ENCODE data around the gene ADGRB2.
A peak's percentile ranks its signal among the peaks of the same experiment; 100 is the strongest.

ADGRB2 gene

DNA sequence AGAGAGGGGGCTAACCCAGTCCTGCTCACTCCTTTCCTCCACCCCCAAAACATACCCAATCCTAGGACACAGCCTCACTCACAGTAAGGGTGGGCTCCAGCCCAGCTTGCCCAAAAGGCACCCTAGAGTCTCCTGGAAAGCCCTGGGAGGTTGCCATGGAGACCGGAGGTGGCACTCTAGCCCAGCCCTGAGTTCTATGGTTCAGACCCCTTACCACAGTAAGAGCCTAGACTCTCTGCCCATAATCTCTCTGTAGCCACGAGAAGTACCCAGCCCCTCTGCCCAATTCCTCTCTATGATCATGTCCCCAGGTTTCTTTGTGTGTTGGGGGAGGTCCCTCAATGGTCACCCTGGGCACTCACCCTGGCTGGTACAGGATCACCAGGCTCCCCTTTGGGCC is 74.8 kb downstream of the ADGRB2 start:
- peaks cover 29 to 30% of the 10 kb centered on the region in 2 donors for H3K27me3 Mint-ChIP-seq
- DNase-seq: no peak
- H3K27ac Mint-ChIP-seq: no peak overlapping the region
- no peak overlapping the region for H3K4me3 Mint-ChIP-seq
- no peak for ATAC-seq (replicated peaks)
- no peaks in the 10 kb centered on the region for H3K36me3 Mint-ChIP-seq
- no peaks in the 10 kb centered on the region for H3K9me3 Mint-ChIP-seq
- peaks cover 0 to 5% of the 10 kb centered on the region in 2 donors for H3K4me1 Mint-ChIP-seq

DNA sequence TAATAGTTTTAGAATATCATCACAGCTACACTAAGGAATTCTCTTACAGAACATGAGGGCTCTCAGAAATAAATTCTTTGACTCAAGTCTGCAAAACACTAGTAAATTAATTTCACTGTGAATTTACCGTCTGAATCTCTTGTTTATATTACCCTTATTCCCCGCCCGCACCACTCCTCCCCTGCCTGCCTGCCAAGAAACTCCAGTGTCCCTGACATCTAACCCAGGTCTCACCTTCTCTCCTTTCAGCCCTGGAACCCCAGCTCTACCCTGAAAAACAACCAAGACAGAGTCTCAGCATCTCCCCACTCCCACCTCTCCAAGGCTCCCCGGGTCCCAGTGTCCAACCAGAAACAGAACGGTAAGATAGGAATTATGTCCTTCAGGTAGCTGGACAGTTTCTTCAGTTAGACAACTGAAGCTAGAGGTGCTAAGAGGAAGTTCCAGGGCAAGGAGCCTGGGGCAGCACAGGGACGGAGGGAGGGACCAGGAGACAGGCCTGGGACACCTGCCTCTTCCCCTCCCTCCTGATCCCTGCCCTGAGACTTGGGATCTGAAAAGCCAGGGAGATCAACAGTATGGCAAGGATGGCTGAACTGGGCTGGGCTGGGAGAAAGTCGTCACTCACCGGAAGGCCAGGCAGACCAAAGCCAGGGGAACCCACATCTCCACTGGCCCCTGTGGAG is 75.8 kb downstream of the ADGRB2 start:
- peaks cover 36 to 37% of the 10 kb centered on the region in 2 donors for H3K27me3 Mint-ChIP-seq
- no peaks in the 10 kb centered on the region for H3K36me3 Mint-ChIP-seq
- no peak overlapping the region for H3K4me3 Mint-ChIP-seq
- ATAC-seq (replicated peaks) (no peak), DNase-seq (no peak)
- H3K9me3 Mint-ChIP-seq: no peaks in the 10 kb centered on the region
- no peak overlapping the region for H3K27ac Mint-ChIP-seq
- H3K4me1 Mint-ChIP-seq: peaks cover 0 to 5% of the 10 kb centered on the region in 2 donors

DNA sequence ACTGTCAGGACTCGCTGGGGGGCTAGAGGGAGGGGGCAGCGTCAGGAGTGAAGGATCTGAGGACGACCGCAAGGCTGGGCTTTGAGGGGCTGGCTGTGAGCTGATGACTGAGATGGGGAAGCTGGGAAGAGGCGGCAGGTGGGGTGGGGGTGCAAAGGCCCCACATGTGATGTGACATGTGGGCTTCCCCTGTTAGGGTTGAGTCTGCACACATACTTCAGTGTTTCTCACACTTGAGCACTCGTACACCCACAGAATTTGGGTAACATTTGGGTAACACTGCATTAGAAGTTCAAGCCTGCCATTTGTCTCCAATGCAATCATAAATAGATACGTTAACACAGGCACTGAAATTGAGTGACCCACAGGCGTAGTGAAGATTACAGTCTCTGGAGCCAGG is 76.5 kb downstream of the ADGRB2 start:
- Mint-ChIP-seq H3K36me3 (no peaks in the 10 kb centered on the region), H3K27ac (no peak overlapping the region), H3K27me3 (peaks cover 37 to 38% of the 10 kb centered on the region in 2 donors), H3K4me1 (peaks cover 0 to 5% of the 10 kb centered on the region in 2 donors), H3K9me3 (no peaks in the 10 kb centered on the region), H3K4me3 (no peak overlapping the region)
- ATAC-seq (replicated peaks) (peak; percentile 21 to 25), DNase-seq (no peak)

DNA sequence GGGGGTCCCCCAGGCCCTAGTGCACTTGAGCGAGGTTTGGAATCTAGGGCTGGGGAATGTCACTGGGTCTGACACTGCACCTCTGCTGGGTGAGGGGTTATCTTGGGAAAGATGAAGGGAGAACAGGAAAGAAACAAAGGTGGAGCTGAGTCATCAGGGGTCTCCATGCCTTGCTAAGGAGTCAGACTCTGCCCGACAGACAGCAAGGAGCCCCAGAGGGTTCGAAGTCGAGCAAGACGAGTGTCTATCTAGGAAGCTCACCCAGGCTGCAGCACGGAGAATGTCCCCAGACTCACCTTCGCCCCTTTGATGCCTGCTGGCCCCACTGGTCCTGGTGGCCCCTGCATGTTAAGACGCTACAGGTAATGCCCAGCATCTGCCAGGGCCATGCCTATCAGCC is 78.3 kb downstream of the ADGRB2 start:
- DNase-seq: no peak
- Mint-ChIP-seq H3K36me3 (no peaks in the 10 kb centered on the region), H3K4me1 (peaks cover 0 to 5% of the 10 kb centered on the region in 2 donors), H3K27me3 (peaks cover 40 to 46% of the 10 kb centered on the region in 2 donors), H3K4me3 (no peak overlapping the region), H3K9me3 (no peaks in the 10 kb centered on the region), H3K27ac (no peak overlapping the region)
- ATAC-seq (replicated peaks): no peak

DNA sequence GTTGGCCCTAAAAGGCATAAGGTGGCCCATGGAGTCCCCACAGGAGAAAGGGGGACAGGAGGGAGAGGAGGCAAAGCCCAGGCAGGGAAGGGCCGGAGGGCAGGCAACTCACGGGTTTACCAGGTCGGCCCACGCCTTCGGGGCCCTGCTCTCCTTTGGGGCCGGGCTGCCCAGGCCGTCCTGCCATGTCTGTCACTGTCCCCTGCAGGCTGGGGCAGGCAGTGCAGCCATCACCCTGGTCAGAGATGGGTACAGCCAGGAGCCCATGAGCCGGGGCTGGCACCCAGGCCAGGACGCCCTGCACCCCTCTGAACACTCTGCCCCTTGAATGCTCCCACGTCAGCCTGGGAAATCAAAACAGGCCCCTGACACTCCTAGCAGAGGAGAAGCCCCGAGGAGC is 80.1 kb downstream of the ADGRB2 start:
- H3K27ac Mint-ChIP-seq: no peak overlapping the region
- H3K36me3 Mint-ChIP-seq: no peaks in the 10 kb centered on the region
- no peak overlapping the region for H3K4me3 Mint-ChIP-seq
- H3K4me1 Mint-ChIP-seq: peaks cover 0 to 5% of the 10 kb centered on the region in 2 donors
- peaks cover 46 to 57% of the 10 kb centered on the region in 2 donors for H3K27me3 Mint-ChIP-seq
- DNase-seq (no peak), ATAC-seq (replicated peaks) (peak; percentile 48 to 69)
- no peaks in the 10 kb centered on the region for H3K9me3 Mint-ChIP-seq

DNA sequence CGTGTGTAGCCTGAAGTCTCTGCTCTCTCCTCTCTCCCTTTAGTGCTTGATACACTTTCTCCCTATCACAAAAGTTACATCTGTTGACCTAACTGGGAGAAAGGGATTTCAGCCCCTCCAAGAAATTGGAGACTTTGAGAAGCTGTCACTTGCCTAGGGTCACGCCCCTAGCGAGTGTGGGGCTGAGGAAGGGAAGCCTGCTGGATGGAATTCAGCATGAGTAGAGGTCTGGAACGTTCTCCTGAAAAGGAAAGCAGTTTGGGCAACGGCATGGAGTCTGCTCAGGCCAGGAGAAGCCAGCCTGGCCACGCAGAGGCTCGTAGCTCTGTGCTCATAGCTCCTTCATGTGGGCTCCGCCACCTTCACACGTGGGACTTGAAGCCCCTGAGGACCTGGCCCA is 82.7 kb downstream of the ADGRB2 start:
- H3K4me3 Mint-ChIP-seq: no peak overlapping the region
- no peaks in the 10 kb centered on the region for H3K9me3 Mint-ChIP-seq
- no peaks in the 10 kb centered on the region for H3K36me3 Mint-ChIP-seq
- DNase-seq (no peak), ATAC-seq (replicated peaks) (no peak)
- peaks cover 36 to 45% of the 10 kb centered on the region in 2 donors for H3K27me3 Mint-ChIP-seq
- no peak overlapping the region for H3K27ac Mint-ChIP-seq
- no peaks in the 10 kb centered on the region for H3K4me1 Mint-ChIP-seq

DNA sequence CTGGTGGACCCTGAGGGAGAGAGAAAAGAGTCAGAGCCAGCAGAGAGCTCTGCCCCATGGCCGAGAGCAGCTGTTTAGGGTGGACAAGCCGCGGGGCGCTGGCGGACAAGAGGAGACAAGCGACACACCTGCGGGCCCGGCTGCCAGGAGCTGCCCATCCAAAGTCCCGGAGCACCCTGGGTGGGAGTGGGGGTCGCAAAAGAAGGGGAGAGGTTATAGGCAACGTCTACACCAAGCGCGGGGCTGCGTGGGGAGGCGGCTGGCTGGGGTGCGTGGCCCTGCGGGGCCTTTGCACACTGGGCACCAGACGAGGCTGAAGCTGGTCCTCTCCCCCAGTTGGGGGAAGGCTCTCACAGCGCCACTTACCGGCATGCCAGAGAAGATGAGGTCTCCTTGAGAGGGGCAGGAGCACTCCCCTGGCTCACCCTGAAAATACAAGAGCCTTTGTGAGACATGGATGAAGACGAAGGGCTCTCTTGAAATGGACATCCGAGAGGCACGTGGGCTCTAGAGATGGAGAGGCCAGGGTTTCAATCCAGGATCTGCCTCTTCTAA is 84.4 kb downstream of the ADGRB2 start:
- no peak overlapping the region for H3K4me3 Mint-ChIP-seq
- peaks cover 28 to 44% of the 10 kb centered on the region in 2 donors for H3K27me3 Mint-ChIP-seq
- no peaks in the 10 kb centered on the region for H3K9me3 Mint-ChIP-seq
- no peak for DNase-seq
- no peak for ATAC-seq (replicated peaks)
- no peaks in the 10 kb centered on the region for H3K4me1 Mint-ChIP-seq
- H3K36me3 Mint-ChIP-seq: no peaks in the 10 kb centered on the region
- no peak overlapping the region for H3K27ac Mint-ChIP-seq

DNA sequence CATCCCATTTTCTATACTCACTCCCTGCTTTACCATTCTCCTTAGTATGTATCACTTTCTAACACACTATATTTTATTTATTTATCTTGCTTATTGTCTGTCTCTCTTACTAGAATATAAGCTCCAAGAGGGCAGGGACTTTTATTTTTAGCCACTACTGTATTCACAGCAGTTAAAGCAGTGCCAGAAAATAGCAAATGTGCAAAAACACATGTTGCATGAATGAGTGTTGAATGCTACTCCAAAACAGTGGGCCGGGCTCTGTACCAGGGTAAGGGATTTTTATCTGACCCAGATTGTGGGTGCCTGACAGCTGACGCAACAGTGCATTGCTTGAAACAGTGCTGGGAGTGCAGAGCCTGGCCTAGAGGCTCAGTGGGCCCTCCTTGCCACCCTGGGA is 85.0 kb downstream of the ADGRB2 start:
- Mint-ChIP-seq H3K4me3 (no peak overlapping the region), H3K27me3 (peaks cover 29 to 43% of the 10 kb centered on the region in 2 donors), H3K9me3 (no peaks in the 10 kb centered on the region), H3K4me1 (no peaks in the 10 kb centered on the region), H3K36me3 (no peaks in the 10 kb centered on the region), H3K27ac (no peak overlapping the region)
- ATAC-seq (replicated peaks): no peak
- DNase-seq: no peak

DNA sequence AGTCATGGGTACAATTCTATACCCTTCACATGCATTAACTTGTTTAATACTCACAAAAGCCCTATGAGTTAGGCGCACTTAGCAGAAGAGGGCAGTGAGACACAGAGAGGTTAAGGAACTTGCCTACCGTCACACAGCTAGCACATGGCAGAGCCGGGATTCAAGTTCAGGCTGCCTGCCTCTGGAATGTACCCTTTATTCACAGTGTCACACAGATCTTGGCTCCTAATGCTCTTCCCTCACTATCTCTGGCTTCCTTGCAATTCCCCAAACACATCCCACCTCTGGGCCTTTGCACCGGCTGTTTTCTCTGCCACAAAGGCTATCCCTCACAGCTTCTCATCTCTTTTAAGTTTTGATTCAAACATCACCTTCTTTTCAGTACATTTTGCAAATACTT is 85.5 kb downstream of the ADGRB2 start:
- H3K4me1 Mint-ChIP-seq: no peaks in the 10 kb centered on the region
- no peaks in the 10 kb centered on the region for H3K9me3 Mint-ChIP-seq
- peaks cover 26 to 39% of the 10 kb centered on the region in 2 donors for H3K27me3 Mint-ChIP-seq
- no peak for DNase-seq
- no peak overlapping the region for H3K4me3 Mint-ChIP-seq
- no peak overlapping the region for H3K27ac Mint-ChIP-seq
- no peak for ATAC-seq (replicated peaks)
- no peaks in the 10 kb centered on the region for H3K36me3 Mint-ChIP-seq

DNA sequence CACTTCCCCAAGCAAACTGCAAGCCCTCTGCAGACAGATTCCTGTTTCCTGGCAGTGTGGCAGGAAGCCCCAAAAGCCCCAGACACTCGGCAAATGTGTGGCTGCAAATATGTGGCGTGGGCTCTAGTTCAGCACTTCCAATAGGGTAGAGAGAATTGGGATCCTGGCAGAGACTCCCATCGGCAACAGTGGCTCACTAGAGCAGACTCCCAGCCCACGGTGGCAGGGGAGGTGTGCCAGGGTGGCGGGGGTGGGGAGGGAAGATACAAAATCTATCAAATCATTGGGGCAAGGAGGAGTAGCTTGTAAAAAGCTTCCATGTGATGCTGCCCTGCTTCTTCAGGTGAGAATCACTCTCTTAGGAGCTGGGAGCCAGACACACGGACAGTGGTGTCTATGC is 86.2 kb downstream of the ADGRB2 start:
- Mint-ChIP-seq H3K27me3 (peaks cover 21 to 38% of the 10 kb centered on the region in 2 donors), H3K4me3 (no peak overlapping the region)
- ATAC-seq (replicated peaks): no peak

DNA sequence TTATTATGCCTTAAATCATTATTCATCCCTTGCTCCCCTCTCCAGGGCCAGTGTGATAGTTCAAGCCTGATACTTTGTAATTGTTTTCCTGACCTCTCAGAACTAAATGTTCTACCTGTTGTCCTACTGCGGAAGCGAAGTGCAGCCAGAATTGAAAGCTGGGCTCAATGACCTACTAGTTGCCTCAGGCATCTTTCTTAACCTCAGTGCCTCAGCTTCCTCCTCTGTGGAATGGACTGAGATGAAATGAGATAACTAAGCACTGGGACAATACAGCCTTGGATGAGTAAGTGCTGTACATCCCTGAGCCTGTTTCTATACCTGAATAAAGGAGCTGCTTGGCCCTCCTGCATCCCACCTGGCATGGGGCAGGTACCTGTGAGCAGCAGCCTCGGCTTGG is 86.7 kb downstream of the ADGRB2 start:
- H3K27ac Mint-ChIP-seq: no peak overlapping the region
- H3K4me1 Mint-ChIP-seq: no peaks in the 10 kb centered on the region
- H3K27me3 Mint-ChIP-seq: peaks cover 21 to 38% of the 10 kb centered on the region in 2 donors

More for the DNA sequence above, 86.2 kb downstream of the ADGRB2 start:
- DNase-seq: no peak
- Mint-ChIP-seq H3K27ac (no peak overlapping the region), H3K36me3 (no peaks in the 10 kb centered on the region), H3K4me1 (no peaks in the 10 kb centered on the region), H3K9me3 (no peaks in the 10 kb centered on the region)

More for the DNA sequence above, 86.7 kb downstream of the ADGRB2 start:
- no peaks in the 10 kb centered on the region for H3K9me3 Mint-ChIP-seq
- no peak overlapping the region for H3K4me3 Mint-ChIP-seq
- no peak for DNase-seq
- no peaks in the 10 kb centered on the region for H3K36me3 Mint-ChIP-seq
- ATAC-seq (replicated peaks): no peak
